Thoracic aorta (tissue), 2 donors: ENCODE results near the gene HSD3B2. TPM values are rescaled to one million over a fixed set of nuclear protein-coding genes. Genes with fewer than 3 reads are reported as not detected.
A peak's percentile ranks its signal among the peaks of the same experiment; 100 is the strongest.

Experiments used
- ATAC-seq: fragments of 150-250 bp; one replicate; pipeline ENCODE4 v1.8.0; 2017; ENCODE audit warnings: low read depth; ENCODE audit not compliant: insufficient number of reproducible peaks, low FRiP score
- DNase-seq: peaks from one replicate; pipeline ENCODE4 v3.0.0-alpha.2; 2020; ENCODE audit warnings: low spot score
- H3K27ac ChIP-seq, 2 donors: fragments of 200-600 bp; sonication (generic); 1 replicate in 1 of 2; 2 replicates in 1 of 2; pipeline ENCODE4 v1.5.1; 2016; ENCODE audit warnings: mild to moderate bottlenecking in 2 of 2, moderate library complexity in 2 of 2
- H3K27me3 ChIP-seq: fragments of 200-600 bp; sonication (generic); replicated peaks from 2 replicates; pipeline ENCODE4 v1.6.0; 2016; ENCODE audit warnings: mild to moderate bottlenecking; ENCODE audit not compliant: insufficient read depth
- H3K36me3 ChIP-seq: fragments of 200-600 bp; sonication (generic); one replicate; pipeline ENCODE4 v1.5.1; 2016
- H3K4me1 ChIP-seq, 2 donors: fragments of 200-600 bp; sonication (generic); 1 replicate in 1 of 2; 2 replicates in 1 of 2; pipeline versions ENCODE4 v1.5.1 to v1.6.0; 2016; ENCODE audit warnings: low read depth in 2 of 2, mild to moderate bottlenecking in 1 of 2; ENCODE audit not compliant: control insufficient read depth in 1 of 2
- H3K4me3 ChIP-seq: fragments of 200-600 bp; sonication (generic); 2 replicates; pipeline ENCODE4 v1.5.1; 2016; ENCODE audit warnings: mild to moderate bottlenecking
- H3K9me3 ChIP-seq: fragments of 200-600 bp; sonication (generic); 2 replicates; pipeline ENCODE4 v1.5.1; 2016
- CTCF ChIP-seq: fragments of 200-600 bp; sonication (generic); IDR thresholded peaks from one replicate; pipeline ENCODE4 v1.5.1; 2019; ENCODE audit warnings: antibody characterized with exemption
- total RNA-seq, 2 donors: library from RNA; depleted of rRNA; stranded (reverse); fragments of >200 nt; gene quantifications; one replicate each; pipeline versions ENCODE4 v1.1.0 to v1.2.3, GENCODE V29; 2016

The HSD3B2 gene
- not detected for total RNA-seq

GRCh38 chr1:119414950-119415349, at the start of gene HSD3B2:
Gene HSD3B2 (plus strand): TSS chr1:119415150. CDS start chr1:119415420, 270 bp downstream.
- no peak for TF ChIP-seq CTCF
- H3K27me3 ChIP-seq: no peaks in the 10 kb centered on the region
- no peak for ATAC-seq
- no peak within 1 kb of the TSS for H3K4me3 ChIP-seq
- no peaks in the 10 kb centered on the region for H3K9me3 ChIP-seq
- no peaks in the 10 kb centered on the region for H3K36me3 ChIP-seq
- no peaks in the 10 kb centered on the region for H3K4me1 ChIP-seq
- no peak within 1 kb of the TSS for H3K27ac ChIP-seq
- no peak for DNase-seq

- no peak overlapping the region for H3K4me3 ChIP-seq
- no peak for TF ChIP-seq CTCF
- no peak for ATAC-seq
Measured at GRCh38 chr1:119366424-119366823, 48.5 kb upstream of the HSD3B2 start.

DNA sequence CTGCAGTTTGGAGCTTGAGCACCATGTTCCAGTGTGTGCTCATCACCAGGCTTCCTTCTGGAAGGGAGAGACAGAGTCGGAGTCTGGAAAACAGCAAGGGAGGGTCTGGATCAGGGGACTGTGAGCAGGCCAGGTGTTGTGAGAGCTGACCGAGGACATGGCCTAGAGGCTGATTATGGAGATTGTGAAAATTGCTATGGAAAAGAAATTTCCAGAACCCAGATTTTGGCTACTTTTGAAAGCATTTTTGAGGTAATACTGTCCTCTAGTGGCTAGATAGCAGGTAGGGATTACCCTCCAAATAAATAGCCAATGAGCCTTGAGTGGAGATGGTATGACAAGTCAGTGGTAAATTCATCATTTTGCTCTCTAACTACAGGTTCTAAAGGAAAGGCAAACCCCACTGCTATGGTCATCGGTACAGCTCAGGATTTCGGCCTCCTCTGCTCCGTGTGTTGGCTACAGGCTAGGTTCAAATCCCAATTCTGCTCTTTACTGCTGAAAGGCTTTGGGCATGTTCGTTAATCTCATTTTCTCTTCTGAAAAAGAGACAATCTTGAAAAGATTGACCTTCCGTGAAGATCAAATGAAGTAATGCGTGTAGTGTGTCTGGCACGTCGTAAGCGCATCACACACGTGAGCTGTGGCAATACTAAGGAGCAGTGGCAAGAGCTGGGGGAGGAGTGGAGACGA, 47.4 kb upstream of the HSD3B2 start:
- Histone ChIP-seq H3K27me3 (no peaks in the 10 kb centered on the region), H3K36me3 (no peaks in the 10 kb centered on the region), H3K9me3 (no peaks in the 10 kb centered on the region), H3K4me1 (no peaks in the 10 kb centered on the region), H3K27ac (no peak overlapping the region), H3K4me3 (no peak overlapping the region)
- ATAC-seq (no peak), DNase-seq (no peak)
- peak; percentile 58 for TF ChIP-seq CTCF

More at GRCh38 chr1:119366424-119366823, 48.5 kb upstream of the HSD3B2 start:
- Histone ChIP-seq H3K27ac (no peak overlapping the region), H3K36me3 (no peaks in the 10 kb centered on the region), H3K4me1 (no peaks in the 10 kb centered on the region), H3K27me3 (no peaks in the 10 kb centered on the region), H3K9me3 (no peaks in the 10 kb centered on the region)
- no peak for DNase-seq

- Histone ChIP-seq H3K9me3 (no peaks in the 10 kb centered on the region), H3K4me1 (no peaks in the 10 kb centered on the region), H3K27me3 (no peaks in the 10 kb centered on the region), H3K36me3 (no peaks in the 10 kb centered on the region), H3K4me3 (no peak within 1 kb of the TSS), H3K27ac (no peak within 1 kb of the TSS)
- ATAC-seq: no peak
- no peak for TF ChIP-seq CTCF
- DNase-seq: no peak
Measured at GRCh38 chr1:119368554-119368953, 46.4 kb upstream of the HSD3B2 start, which contains the start of gene HAO2. Gene HAO2 (plus strand): TSS chr1:119368785. CDS start chr1:119381086, 12,301 bp downstream.

- H3K9me3 ChIP-seq: no peaks in the 10 kb centered on the region
- no peak overlapping the region for H3K27ac ChIP-seq
- H3K4me3 ChIP-seq: no peak overlapping the region
- ATAC-seq (no peak), DNase-seq (no peak)
- no peaks in the 10 kb centered on the region for H3K27me3 ChIP-seq
- H3K4me1 ChIP-seq: no peaks in the 10 kb centered on the region
- no peaks in the 10 kb centered on the region for H3K36me3 ChIP-seq
- no peak for TF ChIP-seq CTCF
Measured at GRCh38 chr1:119370748-119371147, 44.2 kb upstream of the HSD3B2 start.
